ENCODE results near the gene C4orf36.
"Not testable (repeated sequence)": the region's sequence is repeated elsewhere in the genome, so short reads cannot be mapped to it uniquely, and the experiment has no call there.

C4orf36 gene

GRCh38 chr4:86879641-86880040 lies 12.6 kb downstream of the C4orf36 start:
- no peak overlapping the region for H3K4me3 ChIP-seq (ENCODE audit: low read length)
- TF ChIP-seq CTCF (IDR thresholded peaks at IDR 0.05; ENCODE audit: insufficient read depth, low read depth, low read length, missing control alignments): no peak
- no peak for DNase-seq (ENCODE audit: low read depth)

DNA sequence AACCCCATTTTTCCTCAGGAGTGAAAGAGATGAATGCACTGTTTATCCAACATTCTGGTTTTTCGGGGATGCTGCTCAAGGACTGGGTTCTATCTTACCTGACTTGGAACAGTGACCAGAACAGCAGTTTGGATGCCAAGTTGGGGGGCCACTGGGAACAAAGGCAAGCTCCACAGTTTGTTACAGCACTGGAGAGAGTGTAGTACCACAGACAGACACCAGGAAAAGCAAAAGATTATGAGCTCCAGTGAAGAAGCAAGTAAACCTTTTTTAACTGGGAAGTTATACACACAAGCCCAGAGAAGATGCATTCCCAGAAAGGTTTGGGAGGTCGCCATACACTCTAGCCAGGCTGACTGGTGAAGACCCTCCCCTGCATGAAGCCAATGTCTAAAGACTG lies 13.6 kb downstream of the C4orf36 start:
- no peak overlapping the region for H3K4me3 ChIP-seq (ENCODE audit: low read length)
- peak; percentile 2 for TF ChIP-seq CTCF (IDR thresholded peaks at IDR 0.05; ENCODE audit: insufficient read depth, low read depth, low read length, missing control alignments)
- DNase-seq (ENCODE audit: low read depth): no peak

DNA sequence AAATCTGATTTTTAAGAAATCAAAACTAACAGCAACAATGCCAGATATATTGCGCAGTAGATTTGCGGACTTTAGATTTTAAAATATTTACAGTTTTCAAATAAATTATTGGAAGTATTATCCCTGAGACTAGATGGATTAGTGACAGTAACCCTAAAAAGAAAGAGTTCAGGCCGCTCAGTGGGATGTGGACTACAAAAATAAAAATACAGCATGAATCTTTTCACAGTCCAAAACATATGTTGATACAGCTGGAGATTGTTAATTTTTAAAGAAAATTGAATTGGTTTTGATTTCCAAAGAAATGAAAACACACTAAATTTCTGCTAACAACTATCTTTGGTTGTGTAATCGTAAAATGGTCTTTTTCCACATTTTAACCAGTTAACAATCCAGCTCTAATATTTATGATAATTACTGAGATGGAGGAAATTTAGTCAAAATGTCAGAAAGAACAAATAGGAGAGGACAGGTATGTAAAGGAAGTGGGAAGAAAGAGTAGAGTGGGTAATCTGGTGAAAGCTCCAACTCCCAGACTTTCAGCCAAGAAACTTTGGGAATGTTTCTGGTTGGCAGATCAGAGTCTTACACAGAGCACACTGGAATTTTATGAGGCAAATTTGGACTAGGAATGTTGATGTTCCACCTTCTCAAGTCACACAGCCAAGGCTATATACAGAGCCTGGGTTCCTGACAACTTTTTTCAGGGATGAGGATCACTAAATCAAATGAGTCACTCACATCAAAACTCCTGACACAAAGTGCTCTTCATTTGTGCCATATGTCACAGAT lies 15.1 kb downstream of the C4orf36 start:
- no peak for DNase-seq (ENCODE audit: low read depth)

DNA sequence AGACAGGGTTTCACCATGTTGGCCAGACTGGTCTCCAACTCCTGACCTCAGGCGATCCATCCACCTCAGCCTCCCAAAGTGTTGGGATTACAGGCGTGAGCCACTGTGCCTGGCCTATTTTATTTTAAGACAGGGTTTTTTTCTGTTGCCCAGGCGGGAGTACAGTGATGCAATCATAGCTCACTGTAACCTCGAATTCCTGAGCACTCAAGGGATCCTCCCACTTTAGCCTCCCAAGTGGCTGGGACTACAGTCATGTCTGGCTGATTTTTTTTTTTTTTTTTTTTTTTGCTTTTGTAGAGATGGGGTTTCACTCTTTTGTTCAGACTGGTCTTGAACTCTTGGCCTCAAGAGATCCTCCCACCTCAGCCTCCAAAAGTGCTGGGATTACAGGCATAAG lies 16.8 kb downstream of the C4orf36 start:
- not testable (repeated sequence) for DNase-seq (ENCODE audit: low read depth); H3K4me3 ChIP-seq (ENCODE audit: low read length)

More for the DNA sequence above, 15.1 kb downstream of the C4orf36 start:
- no peak for TF ChIP-seq CTCF (IDR thresholded peaks at IDR 0.05; ENCODE audit: insufficient read depth, low read depth, low read length, missing control alignments)
- H3K4me3 ChIP-seq (ENCODE audit: low read length): no peak overlapping the region

- DNase-seq (ENCODE audit: low read depth): peak; percentile 82
- H3K4me3 ChIP-seq (ENCODE audit: low read length): no peak overlapping the region
- no peak for TF ChIP-seq CTCF (IDR thresholded peaks at IDR 0.05; ENCODE audit: insufficient read depth, low read depth, low read length, missing control alignments)
These were observed 20.1 kb downstream of the C4orf36 start for GRCh38 chr4:86872135-86872534.

GRCh38 chr4:86870442-86871069 lies 21.7 kb downstream of the C4orf36 start:
- H3K4me3 ChIP-seq (ENCODE audit: low read length): no peak overlapping the region
- no peak for TF ChIP-seq CTCF (IDR thresholded peaks at IDR 0.05; ENCODE audit: insufficient read depth, low read depth, low read length, missing control alignments)
- DNase-seq (ENCODE audit: low read depth): no peak

- H3K4me3 ChIP-seq (ENCODE audit: low read length): no peak overlapping the region
- TF ChIP-seq CTCF (IDR thresholded peaks at IDR 0.05; ENCODE audit: insufficient read depth, low read depth, low read length, missing control alignments): no peak
- peak; percentile 87 for DNase-seq (ENCODE audit: low read depth)
These were observed 34.7 kb downstream of the C4orf36 start for GRCh38 chr4:86857341-86858052.
